Islet of Langerhans (tissue), 1 donor: Measurements from ENCODE around the gene MTMR10.

Source experiments
- FAIRE-seq: peaks from one replicate; lab custom pipeline; 2011; peaks lifted over from hg19 to GRCh38; lab: Jason Lieb, UNC

Gene MTMR10

GRCh38 chr15:30917675-30918074 is 73.8 kb downstream of the MTMR10 start:
- FAIRE-seq: no peak

DNA sequence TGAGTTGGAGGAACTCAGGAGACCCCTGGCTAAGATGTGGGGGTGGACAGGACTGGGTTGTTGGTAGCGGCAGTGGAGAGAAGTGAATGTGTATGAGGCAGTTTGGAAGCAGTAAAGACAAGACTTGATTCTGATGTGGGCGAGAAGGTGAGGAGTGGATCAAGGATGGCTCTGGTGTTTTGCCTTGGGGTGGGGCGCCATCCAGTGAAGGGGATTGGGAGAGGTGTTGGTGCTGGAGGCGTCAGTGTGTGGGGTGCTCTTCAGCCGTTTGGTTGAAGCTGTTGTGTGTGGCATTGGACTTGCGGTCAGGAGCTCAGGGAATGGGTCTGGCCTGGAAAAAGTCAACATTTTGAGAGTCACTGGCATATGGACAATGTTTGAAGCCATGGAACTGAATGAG is 74.4 kb downstream of the MTMR10 start:
- FAIRE-seq: no peak

- FAIRE-seq: no peak
Observed at GRCh38 chr15:30913761-30914160, 77.7 kb downstream of the MTMR10 start.

GRCh38 chr15:30906366-30906765 is 85.1 kb downstream of the MTMR10 start:
- no peak for FAIRE-seq

DNA sequence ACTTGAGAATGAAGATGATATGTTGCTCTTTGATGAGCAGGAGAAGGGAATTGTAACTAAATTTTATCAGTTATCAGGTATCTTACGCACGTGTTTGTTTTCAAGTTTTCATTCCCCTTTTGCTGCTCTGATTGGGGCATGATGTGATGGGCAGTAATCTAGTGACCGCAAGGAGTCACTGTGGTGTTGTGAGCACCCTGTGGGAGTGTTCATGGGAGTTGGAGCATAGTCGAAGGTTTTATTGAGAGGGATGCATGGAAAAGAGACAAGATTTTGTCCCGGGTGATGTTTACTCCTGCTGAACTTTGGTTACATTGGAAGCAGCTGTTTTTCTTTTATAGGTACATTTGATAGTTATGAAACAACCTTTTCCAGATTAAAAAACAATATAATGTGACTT is 85.6 kb downstream of the MTMR10 start:
- no peak for FAIRE-seq

DNA sequence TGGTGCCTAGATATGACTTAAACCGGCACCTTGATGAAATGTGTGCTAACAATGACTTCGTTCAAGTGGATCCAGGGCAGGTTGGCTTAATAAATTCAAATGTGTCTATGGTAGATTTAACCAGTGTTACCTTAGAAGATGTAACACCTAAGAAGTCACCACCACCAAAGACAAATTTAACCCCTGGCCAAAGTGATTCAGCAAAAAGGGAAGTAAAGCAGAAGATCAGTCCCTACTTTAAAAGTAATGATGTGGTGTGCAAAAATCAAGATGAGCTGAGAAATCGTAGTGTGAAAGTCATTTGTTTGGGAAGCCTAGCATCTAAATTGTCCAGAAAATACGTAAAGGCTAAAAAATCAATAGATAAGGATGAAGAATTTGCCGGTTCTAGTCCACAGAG is 86.6 kb downstream of the MTMR10 start:
- FAIRE-seq: no peak

DNA sequence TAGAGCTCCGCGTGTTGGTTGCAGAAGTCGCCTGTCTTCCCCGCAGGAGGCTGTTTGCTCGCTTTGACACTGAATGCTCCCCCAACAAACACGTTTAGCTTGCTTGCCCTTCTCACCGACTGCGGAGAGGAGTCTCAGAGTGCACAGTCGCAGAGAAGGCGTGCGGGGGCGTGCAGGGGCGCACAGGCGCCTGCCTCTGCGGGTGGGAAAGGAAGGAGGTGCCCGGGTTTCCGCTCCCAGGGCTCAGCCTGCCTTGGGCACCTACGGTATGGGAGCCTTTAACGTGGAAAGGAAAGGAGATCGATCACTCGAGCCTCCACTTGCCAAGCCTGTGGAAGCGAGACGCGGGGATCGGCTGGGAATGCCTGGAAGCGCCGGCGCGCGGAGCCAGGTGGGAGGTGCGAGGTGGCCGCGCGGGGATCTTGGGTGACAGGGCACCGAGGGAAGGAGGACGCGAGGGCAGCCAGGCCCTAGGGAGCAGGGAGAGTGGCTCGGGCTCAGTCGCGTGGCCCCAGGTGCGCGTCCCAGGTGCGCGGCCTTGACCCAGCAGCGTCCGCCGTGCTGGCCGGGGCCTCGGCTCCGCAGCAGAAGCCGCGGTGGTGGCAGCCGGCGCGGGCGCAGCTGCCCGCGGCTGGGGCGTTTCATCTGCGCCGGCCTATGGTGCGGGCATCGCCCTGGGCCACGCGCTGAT is 87.8 kb downstream of the MTMR10 start, which contains the start of gene FAN1:
Gene FAN1, plus strand, starts transcription at position 419 of the 691 bp plus-strand sequence. CDS start 749 bp downstream, outside the sequence.
- FAIRE-seq: no peak

GRCh38 chr15:30901889-30902288 is 89.5 kb downstream of the MTMR10 start:
- no peak for FAIRE-seq

DNA sequence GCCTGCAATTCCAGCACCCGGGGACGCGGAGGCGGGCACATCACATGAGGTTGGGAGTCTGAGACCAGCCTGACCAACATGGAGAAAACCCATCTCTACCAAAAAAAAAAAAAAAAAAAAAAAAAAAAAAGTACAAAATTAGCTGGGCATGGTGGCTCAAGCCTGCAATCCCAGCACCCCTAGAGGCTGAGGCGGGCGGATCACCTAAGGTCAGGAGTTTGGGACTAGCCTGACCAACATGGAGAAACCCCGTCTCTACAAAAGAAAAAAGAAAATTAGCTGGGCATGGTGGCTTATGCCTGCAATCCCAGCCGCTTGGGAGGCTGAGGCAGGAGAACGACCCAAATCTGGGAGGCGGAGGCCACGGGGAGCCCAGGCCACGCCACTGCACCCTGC is 95.2 kb downstream of the MTMR10 start:
- FAIRE-seq: no peak

DNA sequence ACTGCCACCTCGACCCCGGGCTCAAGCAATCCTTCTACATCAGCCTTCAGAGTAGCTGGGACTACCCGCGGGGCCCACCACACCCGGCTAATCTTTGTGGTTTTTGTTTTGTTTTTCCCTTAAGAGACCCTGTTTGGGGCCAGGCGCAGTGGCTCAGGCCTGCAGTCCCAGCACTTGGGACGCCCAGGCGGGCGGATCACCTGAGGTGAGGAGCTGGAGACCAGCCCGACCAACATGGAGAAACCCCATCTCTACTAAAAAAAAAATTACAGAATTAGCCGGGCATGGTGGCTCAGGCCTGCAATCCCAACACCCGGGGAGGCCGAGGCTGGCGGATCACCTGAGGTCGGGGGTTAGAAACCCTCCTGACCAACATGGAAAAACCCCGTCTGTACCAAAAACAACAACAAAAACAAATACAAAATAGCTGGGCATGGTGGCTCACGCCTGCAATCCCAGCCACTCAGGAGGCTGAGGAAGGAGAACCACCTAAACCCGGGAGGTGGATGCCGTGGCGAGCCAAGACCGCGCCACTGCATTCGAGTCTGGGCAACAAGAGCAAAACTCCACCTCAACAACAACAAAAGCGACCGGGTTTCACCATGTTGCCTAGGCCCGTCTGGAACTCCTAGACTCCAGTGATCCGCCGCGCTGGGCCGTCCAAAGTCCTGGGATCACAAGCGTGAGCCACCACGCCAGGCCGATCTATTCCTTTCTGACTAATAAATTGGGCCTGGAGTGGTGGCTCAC is 95.8 kb downstream of the MTMR10 start:
- FAIRE-seq: no peak

GRCh38 chr15:30889196-30889595 is 102.2 kb downstream of the MTMR10 start:
- FAIRE-seq: no peak
